ENCODE data around the gene LMAN2.
"Not testable (repeated sequence)": the region's sequence is repeated elsewhere in the genome, so short reads cannot be mapped to it uniquely, and the experiment has no call there.

The LMAN2 gene

GRCh38 chr5:177349762-177350161, 1.7 kb downstream of the LMAN2 start:
- DNase-seq (ENCODE audit: low read depth in 3 of 3, low spot score in 1 of 3), result no peak

GRCh38 chr5:177349362-177349647, 2.2 kb downstream of the LMAN2 start:
- no peak for DNase-seq (ENCODE audit: low read depth in 3 of 3, low spot score in 1 of 3)

- no peak for DNase-seq (ENCODE audit: low read depth in 3 of 3, low spot score in 1 of 3)
Observed at GRCh38 chr5:177347699-177348098, 3.8 kb downstream of the LMAN2 start.

GRCh38 chr5:177346820-177347219, 4.6 kb downstream of the LMAN2 start:
- DNase-seq (ENCODE audit: low read depth in 3 of 3, low spot score in 1 of 3), result no peak

GRCh38 chr5:177344891-177345290, 6.6 kb downstream of the LMAN2 start:
- DNase-seq (ENCODE audit: low read depth in 3 of 3, low spot score in 1 of 3), result no peak

GRCh38 chr5:177343777-177344176, 7.7 kb downstream of the LMAN2 start:
- no peak for DNase-seq (ENCODE audit: low read depth in 3 of 3, low spot score in 1 of 3)

GRCh38 chr5:177343000-177343399, 8.5 kb downstream of the LMAN2 start:
- DNase-seq (ENCODE audit: low read depth in 3 of 3, low spot score in 1 of 3), result not testable (repeated sequence)

GRCh38 chr5:177339107-177339638, 12.3 kb downstream of the LMAN2 start:
- no peak for DNase-seq (ENCODE audit: low read depth in 3 of 3, low spot score in 1 of 3)

GRCh38 chr5:177338251-177339106, 13.0 kb downstream of the LMAN2 start:
- no peak for DNase-seq (ENCODE audit: low read depth in 3 of 3, low spot score in 1 of 3)

GRCh38 chr5:177336603-177337494, 14.6 kb downstream of the LMAN2 start:
- DNase-seq (ENCODE audit: low read depth in 3 of 3, low spot score in 1 of 3), result no peak

GRCh38 chr5:177336112-177336511, 15.4 kb downstream of the LMAN2 start:
- no peak for DNase-seq (ENCODE audit: low read depth in 3 of 3, low spot score in 1 of 3)

GRCh38 chr5:177335701-177336065, 15.8 kb downstream of the LMAN2 start:
- no peak for DNase-seq (ENCODE audit: low read depth in 3 of 3, low spot score in 1 of 3)

- no peak for DNase-seq (ENCODE audit: low read depth in 3 of 3, low spot score in 1 of 3)
Observed at GRCh38 chr5:177334781-177335700, 16.4 kb downstream of the LMAN2 start.

- DNase-seq (ENCODE audit: low read depth in 3 of 3, low spot score in 1 of 3), result no peak
Observed at GRCh38 chr5:177334155-177334551, 17.3 kb downstream of the LMAN2 start.

- no peak for DNase-seq (ENCODE audit: low read depth in 3 of 3, low spot score in 1 of 3)
Observed at GRCh38 chr5:177333420-177334154, 17.9 kb downstream of the LMAN2 start.

GRCh38 chr5:177332896-177333260, 18.6 kb downstream of the LMAN2 start:
- no peak for DNase-seq (ENCODE audit: low read depth in 3 of 3, low spot score in 1 of 3)

- DNase-seq (ENCODE audit: low read depth in 3 of 3, low spot score in 1 of 3), result no peak
Observed at GRCh38 chr5:177332031-177332895, 19.2 kb downstream of the LMAN2 start.

GRCh38 chr5:177330991-177331842, 20.3 kb downstream of the LMAN2 start:
- DNase-seq (ENCODE audit: low read depth in 3 of 3, low spot score in 1 of 3), result no peak

- no peak for DNase-seq (ENCODE audit: low read depth in 3 of 3, low spot score in 1 of 3)
Observed at GRCh38 chr5:177329883-177330282, 21.6 kb downstream of the LMAN2 start.

All from stimulated activated CD4-positive, alpha-beta T cell treated with anti-CD3 and anti-CD28 coated beads, TNF-alpha, amount 100 ng/mL, for 1 hour (primary cell).